Measurements from ENCODE around the gene KCNJ1. TPM values are rescaled to one million over a fixed set of nuclear protein-coding genes. Genes with fewer than 3 reads are reported as not detected.

KCNJ1 gene
- polyA plus RNA-seq, 12 donors, result 0.12 to 0.96 (median 0.32) TPM; not detected in 2

GRCh38 chr11:128848815-128849455 is 18.2 kb downstream of the KCNJ1 start:
- DNase-seq, result no peak

- DNase-seq, result no peak
Measured at GRCh38 chr11:128846985-128847384, 20.1 kb downstream of the KCNJ1 start.

- no peak for DNase-seq
Measured at GRCh38 chr11:128845334-128845780, 21.7 kb downstream of the KCNJ1 start.

- no peak for DNase-seq
Measured at GRCh38 chr11:128843198-128843785, 23.8 kb downstream of the KCNJ1 start.

GRCh38 chr11:128841461-128842072 is 25.5 kb downstream of the KCNJ1 start:
- DNase-seq, result no peak

GRCh38 chr11:128840783-128841182 is 26.3 kb downstream of the KCNJ1 start:
- no peak for DNase-seq

- no peak for DNase-seq
Measured at GRCh38 chr11:128840137-128840536, 27.0 kb downstream of the KCNJ1 start.

GRCh38 chr11:128839081-128839480 is 28.0 kb downstream of the KCNJ1 start:
- no peak for DNase-seq

- DNase-seq, result no peak
Measured at GRCh38 chr11:128837627-128838026, 29.5 kb downstream of the KCNJ1 start.

- no peak for DNase-seq
Measured at GRCh38 chr11:128835741-128836430, 31.2 kb downstream of the KCNJ1 start.

- no peak for DNase-seq
Measured at GRCh38 chr11:128834157-128834556, 32.9 kb downstream of the KCNJ1 start.

GRCh38 chr11:128832121-128832497 is 35.0 kb downstream of the KCNJ1 start:
- no peak for DNase-seq

GRCh38 chr11:128831174-128832120 is 35.6 kb downstream of the KCNJ1 start:
- DNase-seq, result peak; percentile 87

- DNase-seq, result no peak
Measured at GRCh38 chr11:128830290-128831173, 36.6 kb downstream of the KCNJ1 start.

GRCh38 chr11:128828350-128828749 is 38.7 kb downstream of the KCNJ1 start:
- DNase-seq, result no peak

- no peak for DNase-seq
Measured at GRCh38 chr11:128827191-128827893, 39.8 kb downstream of the KCNJ1 start.

- DNase-seq, result no peak
Measured at GRCh38 chr11:128825050-128825784, 41.9 kb downstream of the KCNJ1 start.

- DNase-seq, result peak; percentile 62
Measured at GRCh38 chr11:128824191-128825049, 42.7 kb downstream of the KCNJ1 start.
